T-helper 17 cell (primary cell): ENCODE data around the gene TPD52L1. TPM values are rescaled to one million over a fixed set of nuclear protein-coding genes. Genes with fewer than 3 reads are reported as not detected.

Experiments used
- ATAC-seq: fragments of 150-1000 bp; cut with Tn5 transposase; 2 replicates; pipeline ENCODE4 v1.10.0; 2021; ENCODE audit warnings: mild to moderate bottlenecking, moderate library complexity
- DNase-seq, 3 donors: peaks; one replicate each; pipeline versions ENCODE4 v3.0.0 to v3.0.0-alpha.2; 2020 to 2021
- H3K9me3 ChIP-seq: one replicate; pipeline ENCODE4 v1.7.0; 2013; ENCODE audit warnings: low read length, mild to moderate bottlenecking; ENCODE audit not compliant: control insufficient read depth, poor library complexity, severe bottlenecking
- H3K27ac Mint-ChIP-seq: one replicate; pipeline ENCODE4 v1.8.0; 2022; ENCODE audit warnings: mild to moderate bottlenecking, moderate library complexity, mixed read lengths
- H3K27me3 Mint-ChIP-seq: one replicate; pipeline ENCODE4 v1.8.0; 2022; ENCODE audit warnings: mixed read lengths
- H3K36me3 Mint-ChIP-seq: one replicate; pipeline ENCODE4 v1.8.0; 2022; ENCODE audit warnings: low read depth, mixed read lengths
- H3K4me1 Mint-ChIP-seq: one replicate; pipeline ENCODE4 v1.8.0; 2022; ENCODE audit warnings: mild to moderate bottlenecking, mixed read lengths
- H3K4me3 Mint-ChIP-seq: one replicate; pipeline ENCODE4 v1.8.0; 2022; ENCODE audit warnings: mild to moderate bottlenecking, moderate library complexity, mixed read lengths
- total RNA-seq, 4 donors: library from RNA in 2 of 4; stranded (reverse) in 2 of 4; gene quantifications; one replicate each; pipeline ENCODE4 v1.2.3 and lab custom pipeline; 2022 to 2026

Gene TPD52L1
- total RNA-seq, 2 donors from 2014 or later = not detected

DNA sequence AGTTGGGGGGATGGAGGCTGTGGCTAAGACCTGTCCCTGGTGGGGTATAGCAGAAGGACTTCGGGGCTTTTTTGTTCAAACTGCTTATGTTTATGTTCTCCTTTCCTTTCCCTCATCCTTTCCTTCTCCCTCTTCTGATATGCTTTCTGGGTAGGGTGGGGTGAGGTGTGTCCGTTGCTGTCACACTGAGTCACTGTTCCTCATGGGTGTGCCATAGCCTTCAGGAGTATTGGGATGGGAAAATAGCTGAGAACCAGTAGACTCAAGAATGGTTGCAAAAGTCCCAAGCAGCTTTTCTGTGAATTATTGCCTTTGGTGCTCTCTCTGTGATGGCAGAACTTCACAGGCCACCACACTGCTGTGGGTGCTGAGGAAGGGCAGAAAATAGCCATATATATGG lies 39.6 kb downstream of the TPD52L1 start:
- no peaks in the 10 kb centered on the region for H3K36me3 Mint-ChIP-seq
- H3K27me3 Mint-ChIP-seq = peaks cover 15% of the 10 kb centered on the region
- no peak overlapping the region for H3K27ac Mint-ChIP-seq
- DNase-seq (no peak), ATAC-seq (no peak)
- no peaks in the 10 kb centered on the region for H3K4me1 Mint-ChIP-seq
- no peak overlapping the region for H3K4me3 Mint-ChIP-seq
- no peaks in the 10 kb centered on the region for H3K9me3 ChIP-seq

DNA sequence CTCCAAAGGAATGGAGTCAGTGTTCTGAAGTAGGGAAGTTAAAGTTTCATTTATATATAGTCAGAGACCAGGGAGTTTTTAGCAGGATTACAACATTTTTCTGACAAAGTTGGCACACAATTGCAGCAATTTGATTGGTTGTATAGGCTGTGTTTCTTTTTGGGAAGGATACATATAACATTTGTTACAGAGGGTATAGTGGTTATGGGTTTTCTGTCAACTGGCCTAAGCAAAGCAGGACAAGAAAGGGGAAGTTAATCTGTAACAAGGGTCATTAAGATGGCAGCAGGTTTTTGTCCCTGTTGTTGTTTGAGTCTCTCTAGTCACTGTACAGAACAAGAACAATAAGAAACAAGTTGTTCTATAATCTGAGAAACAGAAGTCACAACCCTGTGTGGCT lies 41.4 kb downstream of the TPD52L1 start:
- H3K27me3 Mint-ChIP-seq = peaks cover 15% of the 10 kb centered on the region
- no peaks in the 10 kb centered on the region for H3K36me3 Mint-ChIP-seq
- ATAC-seq (no peak), DNase-seq (no peak)
- H3K4me1 Mint-ChIP-seq = no peaks in the 10 kb centered on the region
- H3K4me3 Mint-ChIP-seq = no peak overlapping the region
- H3K27ac Mint-ChIP-seq = no peak overlapping the region
- no peaks in the 10 kb centered on the region for H3K9me3 ChIP-seq

DNA sequence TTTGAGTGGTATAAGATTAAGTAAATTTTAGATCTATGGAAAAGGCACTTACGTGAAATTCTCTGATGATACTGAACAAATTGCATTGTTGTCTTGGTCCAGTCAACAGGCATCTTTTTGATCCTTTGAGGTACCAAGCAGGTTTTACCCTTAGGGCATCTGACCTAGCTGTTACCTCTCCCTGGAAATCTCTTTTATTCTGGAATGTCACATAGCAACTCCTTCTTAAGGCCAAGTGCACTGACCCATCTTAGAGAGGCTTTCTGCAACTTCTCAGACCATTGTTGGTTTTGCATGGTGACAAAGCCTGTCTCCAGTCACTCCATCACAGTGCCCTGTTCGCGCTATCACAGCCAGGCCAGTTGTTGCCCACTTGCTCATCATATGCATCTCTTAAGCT lies 42.0 kb downstream of the TPD52L1 start:
- Mint-ChIP-seq H3K27me3 (peaks cover 15% of the 10 kb centered on the region), H3K27ac (no peak overlapping the region)
- no peak for ATAC-seq

DNA sequence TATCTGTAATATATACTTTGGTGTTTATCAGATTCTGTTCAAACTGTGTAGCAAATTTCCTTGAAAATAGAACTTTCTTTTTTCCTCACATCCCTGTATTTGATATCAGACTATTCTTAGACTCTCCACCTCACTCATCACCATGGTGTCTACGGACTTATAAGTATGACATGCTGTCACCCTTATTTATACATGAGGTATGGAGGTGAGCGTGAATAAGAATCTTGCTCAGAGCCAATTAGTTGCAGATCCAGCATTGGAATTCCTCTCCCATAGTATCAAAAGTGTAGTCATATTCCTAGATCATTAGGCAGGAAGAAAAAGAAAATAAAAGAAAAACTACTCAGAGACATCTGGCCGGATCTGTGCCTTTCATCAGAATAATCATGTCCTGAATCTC lies 43.0 kb downstream of the TPD52L1 start:
- no peak overlapping the region for H3K27ac Mint-ChIP-seq
- no peak for ATAC-seq
- H3K27me3 Mint-ChIP-seq = peaks cover 15% of the 10 kb centered on the region
- H3K9me3 ChIP-seq = no peaks in the 10 kb centered on the region
- H3K36me3 Mint-ChIP-seq = no peaks in the 10 kb centered on the region
- DNase-seq = no peak
- H3K4me1 Mint-ChIP-seq = no peaks in the 10 kb centered on the region
- no peak overlapping the region for H3K4me3 Mint-ChIP-seq

More for the DNA sequence above, 42.0 kb downstream of the TPD52L1 start:
- DNase-seq = no peak
- H3K36me3 Mint-ChIP-seq = no peaks in the 10 kb centered on the region
- no peak overlapping the region for H3K4me3 Mint-ChIP-seq
- H3K9me3 ChIP-seq = no peaks in the 10 kb centered on the region
- no peaks in the 10 kb centered on the region for H3K4me1 Mint-ChIP-seq

DNA sequence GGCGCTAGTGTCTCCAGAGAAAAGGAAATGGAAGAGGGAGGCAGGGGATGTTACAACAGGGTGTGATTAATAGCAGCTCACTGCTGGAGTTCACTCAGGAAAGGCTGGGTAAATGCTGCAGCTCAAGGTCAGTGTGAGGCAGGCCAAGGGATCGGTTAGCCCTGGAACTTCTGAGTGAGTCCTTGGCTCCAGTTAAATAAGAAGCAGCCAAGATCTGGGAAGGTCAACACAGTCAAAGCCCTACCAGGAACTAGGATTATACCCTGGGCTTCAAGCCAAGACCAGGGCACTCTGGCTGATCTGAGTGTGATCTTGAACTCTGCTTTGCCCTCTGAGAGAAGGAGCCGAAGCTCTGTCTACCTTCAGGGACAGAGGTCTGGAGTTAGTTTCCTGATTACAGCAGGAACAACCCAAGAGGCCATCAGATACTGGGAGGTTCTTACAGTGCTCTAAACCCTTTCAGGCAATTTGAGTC lies 44.3 kb downstream of the TPD52L1 start:
- H3K27ac Mint-ChIP-seq = no peak overlapping the region
- ATAC-seq (no peak), DNase-seq (no peak)
- no peaks in the 10 kb centered on the region for H3K36me3 Mint-ChIP-seq
- no peaks in the 10 kb centered on the region for H3K9me3 ChIP-seq
- no peak overlapping the region for H3K4me3 Mint-ChIP-seq
- peaks cover 3% of the 10 kb centered on the region for H3K4me1 Mint-ChIP-seq
- peaks cover 21% of the 10 kb centered on the region for H3K27me3 Mint-ChIP-seq

DNA sequence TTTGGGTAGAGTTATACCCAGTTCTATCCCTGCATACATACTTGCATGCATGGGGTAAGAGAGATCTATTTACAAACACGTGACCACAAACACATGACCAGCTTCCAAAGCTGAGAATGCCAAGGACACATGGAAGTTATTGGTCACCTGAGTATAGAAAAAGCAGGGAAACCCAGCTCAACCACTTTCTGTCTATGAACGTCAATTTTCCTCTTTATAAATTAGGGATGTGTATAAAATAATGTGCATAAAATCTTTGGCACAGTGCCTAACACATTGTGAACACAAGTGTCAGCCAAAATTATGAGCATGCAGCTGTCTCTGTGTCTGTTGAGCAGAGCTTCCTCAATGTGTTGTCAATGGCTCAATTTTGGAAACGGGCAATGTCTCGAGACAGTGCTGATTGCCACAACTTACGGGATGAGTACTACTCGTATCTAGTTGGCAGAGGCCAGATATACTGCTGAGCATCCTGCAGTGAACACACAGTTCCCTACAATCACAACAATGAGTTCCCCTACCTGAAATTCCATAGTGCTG lies 44.9 kb downstream of the TPD52L1 start:
- Mint-ChIP-seq H3K27me3 (peaks cover 26% of the 10 kb centered on the region), H3K4me1 (peaks cover 3% of the 10 kb centered on the region), H3K4me3 (no peak overlapping the region), H3K27ac (no peak overlapping the region), H3K36me3 (no peaks in the 10 kb centered on the region)
- no peaks in the 10 kb centered on the region for H3K9me3 ChIP-seq
- DNase-seq (no peak), ATAC-seq (no peak)

DNA sequence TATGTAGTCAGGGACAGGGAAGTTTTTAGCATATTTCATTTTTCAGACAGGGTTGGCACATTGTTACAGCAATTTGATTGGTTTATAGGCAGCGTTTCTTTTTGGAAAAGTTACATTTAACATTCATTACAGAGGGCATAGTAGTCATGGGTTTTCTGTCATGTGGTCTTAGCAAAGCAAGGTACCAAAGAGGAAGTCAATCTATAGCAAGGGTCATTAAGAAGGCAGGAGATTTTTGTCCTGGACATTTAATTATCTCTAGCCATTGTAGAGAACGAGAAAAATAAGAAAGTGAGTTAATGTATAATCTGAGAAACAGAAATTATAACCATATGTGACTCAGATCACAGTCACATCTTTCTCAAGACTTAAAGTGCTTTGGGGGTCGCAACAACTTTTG lies 47.4 kb downstream of the TPD52L1 start:
- Mint-ChIP-seq H3K4me1 (peaks cover 3% of the 10 kb centered on the region), H3K4me3 (no peak overlapping the region), H3K27ac (no peak overlapping the region)

DNA sequence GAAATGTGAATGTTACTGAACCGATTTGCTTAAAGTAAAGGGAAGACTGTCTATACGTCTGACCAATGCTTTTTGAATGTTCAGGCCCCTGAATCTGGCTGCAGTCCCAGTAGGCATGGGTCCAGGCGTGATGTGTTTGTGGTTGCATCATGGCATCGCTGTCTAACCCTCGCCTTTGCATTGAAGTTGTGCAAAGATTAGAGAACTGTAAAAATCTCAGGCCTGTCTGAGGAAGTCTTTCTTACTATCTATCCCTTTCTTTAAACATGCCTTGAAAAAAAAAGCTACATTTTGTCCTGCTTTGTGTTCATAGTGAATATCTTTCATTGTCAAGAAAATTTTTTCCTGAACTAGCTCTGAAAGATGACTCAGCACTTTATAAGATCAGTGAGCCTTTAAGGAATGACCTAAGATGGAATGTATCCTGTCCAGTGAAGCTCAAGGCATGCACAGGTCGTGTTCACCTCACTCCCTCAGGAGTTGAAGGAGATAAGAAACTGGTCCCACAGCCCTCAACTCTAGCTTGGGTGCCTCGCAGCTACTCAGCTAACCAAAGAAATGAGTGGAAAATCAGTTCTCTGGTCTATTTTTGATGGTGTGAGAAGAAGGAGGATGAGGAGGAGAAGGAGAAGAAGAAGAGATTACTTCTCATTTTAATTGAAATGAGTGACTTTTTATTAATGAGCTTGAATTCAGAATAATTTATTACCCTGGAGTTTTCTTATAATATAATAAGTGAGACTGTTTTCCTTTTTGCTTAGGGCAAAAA lies 48.6 kb downstream of the TPD52L1 start:
- Mint-ChIP-seq H3K36me3 (no peaks in the 10 kb centered on the region), H3K4me1 (peaks cover 3% of the 10 kb centered on the region), H3K27ac (no peak overlapping the region), H3K27me3 (peaks cover 19% of the 10 kb centered on the region), H3K4me3 (no peak overlapping the region)
- DNase-seq (no peak), ATAC-seq (no peak)
- no peaks in the 10 kb centered on the region for H3K9me3 ChIP-seq

More for the DNA sequence above, 47.4 kb downstream of the TPD52L1 start:
- H3K27me3 Mint-ChIP-seq = peaks cover 21% of the 10 kb centered on the region
- no peak for ATAC-seq
- no peaks in the 10 kb centered on the region for H3K9me3 ChIP-seq
- no peaks in the 10 kb centered on the region for H3K36me3 Mint-ChIP-seq
- DNase-seq = no peak

DNA sequence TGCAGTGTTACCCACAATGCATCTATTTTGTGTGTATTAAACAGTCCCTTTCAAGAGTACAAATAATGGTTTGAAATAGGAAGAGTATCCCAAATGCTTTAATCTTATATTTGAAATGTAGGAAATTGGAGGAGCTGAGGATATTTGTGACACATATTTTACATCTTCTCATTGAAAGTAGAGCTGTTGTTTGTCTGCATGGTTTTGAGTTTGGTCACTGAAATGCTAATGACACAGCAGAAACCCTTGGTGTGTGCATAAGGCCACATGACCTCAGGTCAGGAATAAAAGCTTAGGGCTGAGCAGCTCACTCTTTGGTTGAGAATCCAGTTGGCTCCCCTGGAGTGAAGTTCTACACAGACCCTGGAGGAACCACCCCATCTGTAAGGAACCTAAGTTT lies 49.8 kb downstream of the TPD52L1 start:
- ATAC-seq (no peak), DNase-seq (no peak)
- peaks cover 3% of the 10 kb centered on the region for H3K4me1 Mint-ChIP-seq
- no peaks in the 10 kb centered on the region for H3K9me3 ChIP-seq
- H3K4me3 Mint-ChIP-seq = no peak overlapping the region
- no peaks in the 10 kb centered on the region for H3K36me3 Mint-ChIP-seq
- no peak overlapping the region for H3K27ac Mint-ChIP-seq
- peaks cover 26% of the 10 kb centered on the region for H3K27me3 Mint-ChIP-seq

DNA sequence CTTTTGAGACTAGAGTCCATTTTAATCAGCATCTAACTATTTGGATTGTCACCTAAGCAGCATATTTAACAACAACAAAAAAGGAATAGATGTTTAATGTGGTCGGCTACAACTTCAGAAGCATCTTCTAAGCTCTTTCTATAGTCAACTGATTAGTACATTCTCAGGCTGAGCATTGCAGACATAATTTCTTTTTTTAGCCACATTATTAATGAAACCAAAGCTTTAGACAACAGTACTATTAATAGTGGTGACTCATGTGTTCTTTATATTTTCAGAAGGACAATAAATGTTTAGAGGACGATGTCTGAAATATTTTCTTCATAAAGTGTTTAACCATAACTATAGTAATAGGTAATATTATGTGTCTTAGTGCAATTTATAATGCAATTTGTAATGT lies 52.4 kb downstream of the TPD52L1 start:
- H3K4me1 Mint-ChIP-seq = peaks cover 3% of the 10 kb centered on the region
- ATAC-seq (no peak), DNase-seq (no peak)
- H3K4me3 Mint-ChIP-seq = no peak overlapping the region
- no peaks in the 10 kb centered on the region for H3K36me3 Mint-ChIP-seq
- H3K9me3 ChIP-seq = no peaks in the 10 kb centered on the region
- no peak overlapping the region for H3K27ac Mint-ChIP-seq
- peaks cover 26% of the 10 kb centered on the region for H3K27me3 Mint-ChIP-seq

DNA sequence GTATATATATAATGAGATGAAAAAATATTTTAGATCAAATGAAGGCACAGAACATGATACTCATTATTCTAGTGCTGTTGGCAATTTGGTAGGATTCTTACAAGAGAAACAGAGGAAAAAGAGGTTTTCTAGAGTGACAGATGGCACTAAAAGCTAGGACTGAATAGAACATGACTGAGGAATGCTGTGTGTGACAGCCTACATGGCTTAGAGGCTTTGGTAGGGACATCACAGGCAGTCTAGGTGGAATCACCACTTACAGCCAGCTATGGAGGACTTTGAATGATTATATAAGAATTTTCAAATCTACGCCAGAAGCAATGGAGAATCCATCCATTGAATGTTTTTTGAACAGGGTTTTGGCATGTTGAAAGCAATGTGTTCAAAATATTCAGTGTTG lies 52.8 kb downstream of the TPD52L1 start:
- Mint-ChIP-seq H3K27ac (no peak overlapping the region), H3K27me3 (peaks cover 26% of the 10 kb centered on the region), H3K4me1 (peaks cover 3% of the 10 kb centered on the region), H3K4me3 (no peak overlapping the region), H3K36me3 (no peaks in the 10 kb centered on the region)
- ATAC-seq (no peak), DNase-seq (no peak)
- H3K9me3 ChIP-seq = no peaks in the 10 kb centered on the region

DNA sequence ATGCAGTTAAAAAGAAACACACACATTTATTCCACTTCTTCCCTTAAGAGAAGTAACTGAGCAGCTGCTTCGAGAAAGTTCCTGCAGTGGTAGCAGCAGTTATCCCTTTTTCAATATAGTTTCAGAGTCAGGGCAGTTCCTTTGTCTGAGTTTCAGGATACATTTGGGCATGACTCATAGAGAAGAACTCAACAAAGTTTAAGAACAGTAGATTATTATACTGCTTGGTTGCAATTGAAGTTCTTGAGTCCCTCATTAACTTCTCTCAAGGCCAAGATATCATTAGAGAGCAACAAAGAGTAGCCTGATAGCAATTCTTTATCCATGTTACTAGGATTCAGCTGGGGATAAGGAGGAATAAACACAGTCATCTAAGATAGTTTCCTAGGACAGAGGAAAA lies 54.4 kb downstream of the TPD52L1 start:
- no peak overlapping the region for H3K27ac Mint-ChIP-seq
- no peaks in the 10 kb centered on the region for H3K9me3 ChIP-seq
- peaks cover 25% of the 10 kb centered on the region for H3K27me3 Mint-ChIP-seq
- no peak overlapping the region for H3K4me3 Mint-ChIP-seq
- H3K36me3 Mint-ChIP-seq = no peaks in the 10 kb centered on the region
- H3K4me1 Mint-ChIP-seq = no peaks in the 10 kb centered on the region
- DNase-seq (no peak), ATAC-seq (no peak)

DNA sequence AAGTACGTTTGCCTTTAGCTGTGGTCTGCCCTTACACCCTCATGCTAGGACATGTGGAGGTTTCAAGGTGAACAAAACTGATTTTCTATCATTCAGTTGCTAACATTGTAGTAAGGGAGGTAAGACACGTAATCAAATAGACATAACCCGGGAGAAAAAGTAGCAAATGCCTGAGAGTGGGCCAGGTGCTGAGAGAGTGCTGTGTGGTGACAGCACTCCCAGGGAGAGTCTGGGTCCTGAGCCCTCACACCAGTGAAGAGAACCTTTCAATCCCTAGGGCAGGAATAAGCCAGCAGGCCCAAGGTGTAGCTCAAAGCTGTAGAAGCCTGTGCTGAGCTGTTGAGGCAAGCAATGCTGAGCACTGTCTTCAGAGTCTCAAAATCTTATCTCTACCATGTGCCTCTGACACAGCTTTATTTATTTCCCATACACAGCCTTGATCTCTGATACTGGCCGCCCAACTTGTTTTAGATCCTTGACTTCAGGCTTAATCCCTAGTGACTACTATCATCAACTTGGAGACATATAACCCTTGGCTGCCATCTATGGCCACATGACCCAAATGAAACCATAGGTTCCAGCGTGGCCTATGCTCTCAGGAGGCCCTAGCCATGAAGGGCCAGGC lies 55.2 kb downstream of the TPD52L1 start:
- no peaks in the 10 kb centered on the region for H3K9me3 ChIP-seq
- H3K36me3 Mint-ChIP-seq = no peaks in the 10 kb centered on the region
- no peak overlapping the region for H3K4me3 Mint-ChIP-seq
- no peaks in the 10 kb centered on the region for H3K4me1 Mint-ChIP-seq
- H3K27ac Mint-ChIP-seq = no peak overlapping the region
- DNase-seq (no peak), ATAC-seq (no peak)
- H3K27me3 Mint-ChIP-seq = peaks cover 24% of the 10 kb centered on the region
